OCI-LY7 (cell line): ENCODE measurements around the gene CTXN3.

ENCODE experiments used
- EZH2phosphoT487 ChIP-seq: fragments of 200-600 bp; sonication (generic); IDR thresholded peaks from 2 replicates; pipeline ENCODE4 v1.6.1; 2018; ENCODE audit warnings: low read depth, borderline replicate concordance, mild to moderate bottlenecking, mixed run types, antibody characterized with exemption, low read length, moderate library complexity, mixed read lengths
- TF ChIP-seq, protein P1 (sequence below): fragments of 200-600 bp; sonication (generic); conservative IDR thresholded peaks from 2 replicates; pipeline ENCODE4 v1.5.1; 2014; ENCODE audit warnings: mild to moderate bottlenecking, antibody characterized with exemption, low read length, moderate library complexity, mixed read lengths

DNA sequence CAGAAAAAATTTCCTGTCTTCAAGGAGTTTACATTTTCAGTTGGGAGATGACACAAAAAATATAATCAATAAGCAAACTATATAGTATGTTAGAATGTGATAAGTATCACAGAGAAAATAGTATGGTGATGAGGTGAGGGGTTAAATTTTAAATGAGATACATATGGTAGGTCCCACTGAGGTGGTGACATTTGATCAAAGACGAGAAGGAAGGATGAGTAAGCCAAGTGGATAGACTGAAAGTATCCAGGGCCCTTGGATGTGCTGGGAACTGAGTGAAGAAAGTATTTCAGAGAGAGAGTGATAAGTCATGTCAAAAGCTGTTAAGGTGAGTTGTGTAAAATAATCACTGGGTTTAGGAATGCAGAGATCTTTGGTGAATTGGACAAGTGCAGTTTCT, 57.8 kb downstream of the CTXN3 start:
- TF ChIP-seq, protein P1, sequence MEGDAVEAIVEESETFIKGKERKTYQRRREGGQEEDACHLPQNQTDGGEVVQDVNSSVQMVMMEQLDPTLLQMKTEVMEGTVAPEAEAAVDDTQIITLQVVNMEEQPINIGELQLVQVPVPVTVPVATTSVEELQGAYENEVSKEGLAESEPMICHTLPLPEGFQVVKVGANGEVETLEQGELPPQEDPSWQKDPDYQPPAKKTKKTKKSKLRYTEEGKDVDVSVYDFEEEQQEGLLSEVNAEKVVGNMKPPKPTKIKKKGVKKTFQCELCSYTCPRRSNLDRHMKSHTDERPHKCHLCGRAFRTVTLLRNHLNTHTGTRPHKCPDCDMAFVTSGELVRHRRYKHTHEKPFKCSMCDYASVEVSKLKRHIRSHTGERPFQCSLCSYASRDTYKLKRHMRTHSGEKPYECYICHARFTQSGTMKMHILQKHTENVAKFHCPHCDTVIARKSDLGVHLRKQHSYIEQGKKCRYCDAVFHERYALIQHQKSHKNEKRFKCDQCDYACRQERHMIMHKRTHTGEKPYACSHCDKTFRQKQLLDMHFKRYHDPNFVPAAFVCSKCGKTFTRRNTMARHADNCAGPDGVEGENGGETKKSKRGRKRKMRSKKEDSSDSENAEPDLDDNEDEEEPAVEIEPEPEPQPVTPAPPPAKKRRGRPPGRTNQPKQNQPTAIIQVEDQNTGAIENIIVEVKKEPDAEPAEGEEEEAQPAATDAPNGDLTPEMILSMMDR: no peak
- TF ChIP-seq EZH2phosphoT487: no peak
